H1 (cell line): ENCODE data around the gene SPAM1. TPM values are rescaled to one million over a fixed set of nuclear protein-coding genes. Genes with fewer than 3 reads are reported as not detected.

Source experiments
- CTCF ChIA-PET: fragments of 300-600 bp; sonication (Branson Sonifier 250); formaldehyde crosslinking; loops from one replicate; lab custom pipeline; 2021; ENCODE audit not compliant: partially characterized antibody; lab: Charles Lee
- POLR2A ChIA-PET: fragments of 300-600 bp; sonication (Branson Sonifier 250); formaldehyde crosslinking; loops from one replicate; lab custom pipeline; 2021; ENCODE audit warnings: inconsistent platforms; ENCODE audit not compliant: partially characterized antibody; lab: Charles Lee
- DNase-seq, 2 experiments: peaks; one replicate each; pipeline versions ENCODE4 v3.0.0 to v3.0.0-alpha.2; 2010 to 2022; ENCODE audit warnings: low spot score in 2 of 2, low read depth in 1 of 2, mixed read lengths in 1 of 2
- FAIRE-seq: peaks from 2 replicates; lab custom pipeline; 2011; peaks lifted over from hg19 to GRCh38; lab: Jason Lieb, UNC
- H2AFZ ChIP-seq: 2 replicates; pipeline ENCODE4 v1.8.1; 2012; ENCODE audit warnings: low read length, inconsistent platforms
- H2AK5ac ChIP-seq: 2 replicates; pipeline ENCODE4 v1.6.1; 2013; ENCODE audit warnings: low read depth, low read length
- H2BK120ac ChIP-seq: replicated peaks from 2 replicates; pipeline ENCODE3; 2013; ENCODE audit warnings: low read depth, low read length, inconsistent platforms
- H2BK12ac ChIP-seq: 2 replicates; pipeline ENCODE4 v1.6.1; 2013; ENCODE audit warnings: low read depth, low read length
- H2BK15ac ChIP-seq: 2 replicates; pipeline ENCODE4 v1.6.1; 2013; ENCODE audit warnings: low read length
- H2BK20ac ChIP-seq: 2 replicates; pipeline ENCODE4 v1.6.1; 2013; ENCODE audit warnings: low read length
- H2BK5ac ChIP-seq: 2 replicates; pipeline ENCODE4 v1.6.1; 2013; ENCODE audit warnings: low read depth, low read length
- H3K14ac ChIP-seq: 2 replicates; pipeline ENCODE4 v1.6.1; 2013; ENCODE audit warnings: inconsistent platforms; ENCODE audit not compliant: insufficient read length
- H3K18ac ChIP-seq: 2 replicates; pipeline ENCODE4 v1.6.1; 2013; ENCODE audit warnings: low read length; ENCODE audit errors: extremely low read depth
- H3K23ac ChIP-seq: 2 replicates; pipeline ENCODE4 v1.6.1; 2013; ENCODE audit warnings: inconsistent platforms; ENCODE audit not compliant: insufficient read length
- H3K23me2 ChIP-seq: 2 replicates; pipeline ENCODE4 v1.6.1; 2013; ENCODE audit warnings: low read depth, low read length
- H3K27ac ChIP-seq: 2 replicates; pipeline ENCODE4 v1.6.1; 2011; ENCODE audit warnings: low read depth, low read length, inconsistent platforms
- H3K27me3 ChIP-seq, 4 experiments: replicated peaks in 1 of 4; 1 replicate in 1 of 4; 2 replicates in 3 of 4; pipeline versions ENCODE4 v1.6.1 to v1.8.1; 2011 to 2013; ENCODE audit warnings: low read length in 3 of 4, mild to moderate bottlenecking in 3 of 4, inconsistent platforms in 2 of 4, mixed read lengths in 2 of 4, moderate library complexity in 1 of 4; ENCODE audit not compliant: control insufficient read depth in 3 of 4, insufficient read depth in 3 of 4; ENCODE audit errors: extremely low read depth in 1 of 4
- H3K36me3 ChIP-seq, 4 experiments: 2 replicates each; pipeline versions ENCODE4 v1.6.1 to v1.8.1; 2011 to 2013; ENCODE audit warnings: mild to moderate bottlenecking in 4 of 4, low read length in 3 of 4, moderate library complexity in 2 of 4, control low read depth in 1 of 4, inconsistent platforms in 1 of 4; ENCODE audit not compliant: insufficient read depth in 4 of 4, control insufficient read depth in 2 of 4
- H3K4ac ChIP-seq: replicated peaks from 2 replicates; pipeline ENCODE3; 2013; ENCODE audit warnings: low read length, low read depth, mixed read lengths, inconsistent platforms; ENCODE audit not compliant: insufficient read length
- H3K4me1 ChIP-seq, 4 experiments: replicated peaks in 1 of 4; 1 replicate in 1 of 4; 2 replicates in 3 of 4; pipeline versions ENCODE4 v1.6.1 to v1.8.1; 2011 to 2013; ENCODE audit warnings: low read length in 3 of 4, inconsistent platforms in 2 of 4, mixed read lengths in 1 of 4; ENCODE audit not compliant: insufficient read depth in 4 of 4, control insufficient read depth in 3 of 4
- H3K4me2 ChIP-seq, 2 experiments: 2 replicates each; pipeline versions ENCODE4 v1.6.1 to v1.8.1; 2011 to 2013; ENCODE audit warnings: low read depth in 2 of 2, low read length in 2 of 2, control low read depth in 1 of 2, inconsistent platforms in 1 of 2, mild to moderate bottlenecking in 1 of 2; ENCODE audit not compliant: insufficient read depth in 1 of 2
- H3K4me3 ChIP-seq, 4 experiments: fragments of 200-600, 300-600 bp in 1 of 4; sonication (generic), shearing (Covaris generic), sonication (Bioruptor Twin) in 1 of 4; 2 replicates each; pipeline versions ENCODE4 v1.5.1 to v1.8.1; 2011 to 2016; ENCODE audit warnings: low read length in 4 of 4, low read depth in 3 of 4, control low read depth in 2 of 4, inconsistent platforms in 2 of 4, mild to moderate bottlenecking in 2 of 4, mixed read lengths in 1 of 4, moderate library complexity in 1 of 4; ENCODE audit not compliant: insufficient read depth in 2 of 4; ENCODE audit errors: extremely low read depth in 1 of 4
- H3K56ac ChIP-seq: replicated peaks from 2 replicates; pipeline ENCODE3; 2013; ENCODE audit warnings: low read depth, mild to moderate bottlenecking, mixed read lengths, low read length, inconsistent platforms; ENCODE audit not compliant: insufficient read length
- H3K79me1 ChIP-seq: 2 replicates; pipeline ENCODE4 v1.6.1; 2013; ENCODE audit warnings: low read depth, low read length, control low read depth
- H3K79me2 ChIP-seq, 2 experiments: 2 replicates each; pipeline versions ENCODE4 v1.6.1 to v1.8.1; 2012 to 2013; ENCODE audit warnings: low read length in 2 of 2, mild to moderate bottlenecking in 2 of 2, inconsistent platforms in 1 of 2; ENCODE audit not compliant: insufficient read depth in 2 of 2, control insufficient read depth in 1 of 2
- H3K9ac ChIP-seq, 4 experiments: replicated peaks in 1 of 4; 1 replicate in 1 of 4; 2 replicates in 3 of 4; pipeline versions ENCODE4 v1.6.1 to v1.8.1; 2011 to 2013; ENCODE audit warnings: low read depth in 3 of 4, low read length in 3 of 4, control low read depth in 2 of 4, mild to moderate bottlenecking in 2 of 4, moderate library complexity in 2 of 4, inconsistent platforms in 1 of 4; ENCODE audit errors: extremely low read depth in 1 of 4
- H3K9me3 ChIP-seq, 2 experiments: 2 replicates each; pipeline versions ENCODE4 v1.6.1 to v1.8.1; 2012 to 2013; ENCODE audit warnings: mild to moderate bottlenecking in 2 of 2, moderate library complexity in 2 of 2, control low read depth in 1 of 2, inconsistent platforms in 1 of 2, low read depth in 1 of 2, low read length in 1 of 2, mixed read lengths in 1 of 2; ENCODE audit not compliant: insufficient read depth in 2 of 2
- H4K20me1 ChIP-seq, 2 experiments: replicated peaks in 1 of 2; 2 replicates each; pipeline versions ENCODE3 to v1.8.1; 2011 to 2013; ENCODE audit warnings: inconsistent platforms in 2 of 2, low read length in 2 of 2, mild to moderate bottlenecking in 1 of 2; ENCODE audit not compliant: insufficient read depth in 2 of 2, control insufficient read depth in 1 of 2
- H4K5ac ChIP-seq: 2 replicates; pipeline ENCODE4 v1.6.1; 2013; ENCODE audit warnings: low read length, low read depth, mixed read lengths, inconsistent platforms; ENCODE audit not compliant: insufficient read length
- H4K8ac ChIP-seq: 2 replicates; pipeline ENCODE4 v1.8.0; 2013; ENCODE audit warnings: mild to moderate bottlenecking, moderate library complexity, low read length, inconsistent platforms; ENCODE audit not compliant: insufficient read depth; ENCODE audit errors: extremely low read depth
- H4K91ac ChIP-seq: replicated peaks from 2 replicates; pipeline ENCODE3; 2013; ENCODE audit warnings: low read length, mixed read lengths, inconsistent platforms; ENCODE audit not compliant: insufficient read length
- ASH2L ChIP-seq: fragments of 200-600, 300-600 bp; sonication (generic); IDR thresholded peaks from one replicate; pipeline ENCODE4 v1.7.1; 2017; ENCODE audit warnings: low read length
- BRCA1 ChIP-seq: IDR thresholded peaks from 2 replicates; pipeline ENCODE4 v1.6.1; 2012; ENCODE audit warnings: low read depth, low read length, improper control_type of control experiment
- HDAC6 ChIP-seq: IDR thresholded peaks from one replicate; pipeline ENCODE4 v1.7.1; 2012; ENCODE audit warnings: low read depth, mild to moderate bottlenecking, inconsistent platforms, low read length, moderate library complexity
- JUND ChIP-seq: IDR thresholded peaks from 2 replicates; pipeline ENCODE4 v1.6.1; 2011; ENCODE audit warnings: mild to moderate bottlenecking, improper control_type of control experiment, low read length
- NRF1 ChIP-seq: IDR thresholded peaks from 2 replicates; pipeline ENCODE4 v1.6.1; 2011; ENCODE audit warnings: mild to moderate bottlenecking, low read depth, low read length, improper control_type of control experiment
- POLR2A ChIP-seq, 2 experiments: IDR thresholded peaks; 1 replicate in 1 of 2; 2 replicates in 1 of 2; pipeline ENCODE4 v1.6.1; 2011; ENCODE audit warnings: low read depth in 2 of 2, low read length in 2 of 2, mild to moderate bottlenecking in 2 of 2; ENCODE audit errors: control extremely low read depth in 1 of 2
- SIX5 ChIP-seq: IDR thresholded peaks from 2 replicates; pipeline ENCODE4 v1.6.1; 2011; ENCODE audit warnings: mild to moderate bottlenecking, low read depth, low read length
- SUZ12 ChIP-seq: fragments of 200-600 bp; sonication (generic); IDR thresholded peaks from 2 replicates; pipeline ENCODE4 v1.6.1; 2012; ENCODE audit warnings: mild to moderate bottlenecking, inconsistent platforms, low read length, moderate library complexity, mixed read lengths
- TBP ChIP-seq: IDR thresholded peaks from 2 replicates; pipeline ENCODE4 v1.6.1; 2011; ENCODE audit warnings: low read depth, low read length, improper control_type of control experiment
- TEAD4 ChIP-seq: IDR thresholded peaks from 2 replicates; pipeline ENCODE4 v1.6.1; 2012; ENCODE audit warnings: low read depth, low read length, inconsistent platforms, mixed read lengths
- ZNF274 ChIP-seq: IDR thresholded peaks from 2 replicates; pipeline ENCODE4 v1.7.0; 2012; ENCODE audit warnings: low read length, borderline replicate concordance; ENCODE audit errors: extremely low read depth
- WGBS, 2 experiments: shearing (Covaris generic) in 1 of 2; methylation state at CpG; one replicate each; pipeline versions ENCODE4 v1.1.6 to v1.1.7; 2013 to 2015; ENCODE audit warnings: low lambda C conversion rate in 2 of 2, mixed read lengths in 2 of 2, inconsistent platforms in 1 of 2, low coverage in 1 of 2, missing lambda C conversion rate in 1 of 2; ENCODE audit not compliant: insufficient replicate concordance in 2 of 2, insufficient coverage in 1 of 2, insufficient read length in 1 of 2; ENCODE audit errors: extremely low coverage in 1 of 2, missing lambda C conversion rate in 1 of 2; 5-methylcytosine and 5-hydroxymethylcytosine counted together
- polyA plus RNA-seq, 7 experiments: library from polyadenylated mRNA; depleted of rRNA in 3 of 7; stranded (reverse) in 5 of 7; unstranded in 2 of 7; fragments of >200 nt in 5 of 7; fragments of 200-250 nt in 2 of 7; gene quantifications; 1 replicate in 5 of 7; 2 replicates in 1 of 7; 4 replicates in 1 of 7; pipeline versions ENCODE4 v1.2.1 to v1.2.3, GENCODE V29; 2011 to 2013; ENCODE audit warnings: missing spikeins in 2 of 7, mixed read lengths in 2 of 7
- total RNA-seq: library from RNA; stranded (reverse); fragmentation: NEBNext Ultra II Directional; extraction: Animal tissue kit (Norgen Biotek cat#: 25700); gene quantifications from 2 replicates; pipeline ENCODE4 v1.2.1, GENCODE V29; 2021

Gene SPAM1
- total and polyA plus RNA-seq, 2 of the 8 experiments (the other 6 are each of a cell fraction or from before 2014, with no cell fraction given), result not detected

DNA sequence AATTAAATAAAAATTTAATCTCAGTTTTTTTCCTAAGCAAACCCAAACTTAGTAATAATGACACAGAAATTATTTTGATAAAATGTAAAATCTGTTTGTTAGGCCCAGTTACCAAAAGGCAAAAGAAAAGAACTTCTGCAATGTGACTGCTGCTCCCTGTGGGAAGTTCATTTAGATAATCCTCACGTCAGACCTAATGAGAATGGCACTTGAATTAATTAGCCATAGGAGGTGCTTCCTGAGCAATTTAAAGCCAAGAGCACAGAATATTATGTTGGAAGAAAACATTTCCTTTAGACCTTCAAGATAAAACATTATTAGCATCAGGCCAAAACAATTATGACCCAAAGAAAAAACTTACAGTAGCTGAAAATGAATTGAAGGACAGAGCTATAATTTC, 19.4 kb downstream of the SPAM1 start:
- FAIRE-seq, result no peak
- Histone ChIP-seq H3K9me3 (no peaks in the 10 kb centered on the region), H3K23ac (no peak overlapping the region), H2AFZ (no peak overlapping the region), H3K14ac (no peak overlapping the region), H3K23me2 (no peaks in the 10 kb centered on the region), H2BK20ac (no peak overlapping the region), H2BK5ac (no peak overlapping the region), H3K4me3 (no peak overlapping the region), H3K9ac (no peak overlapping the region), H3K4ac (no peak overlapping the region), H2AK5ac (no peak overlapping the region), H4K8ac (no peak overlapping the region), H4K91ac (no peak overlapping the region), H4K20me1 (no peaks in the 10 kb centered on the region), H3K56ac (no peak overlapping the region), H3K36me3 (no peaks in the 10 kb centered on the region), H3K27me3 (no peaks in the 10 kb centered on the region), H3K79me2 (no peaks in the 10 kb centered on the region), H3K4me1 (peaks cover 2 to 17% (median 10%) of the 10 kb centered on the region in 4 experiments; a peak in 3 of 7 replicates), H3K79me1 (no peaks in the 10 kb centered on the region), H4K5ac (peak overlapping the region; percentile 61), H3K18ac (no peak overlapping the region), H2BK15ac (no peak overlapping the region), H3K4me2 (no peak overlapping the region; a peak in 1 of 4 replicates), H2BK120ac (no peak overlapping the region), H2BK12ac (no peak overlapping the region), H3K27ac (no peak overlapping the region)
- POLR2A ChIA-PET, result no interaction called here
- no peak for DNase-seq
- CTCF ChIA-PET, result no interaction called here
- 0% methylated on average over 1 of the region's 1 CpG; no CpG with 5 or more reads in 1 of the 2 experiments for WGBS, 2 experiments
- TF ChIP-seq SIX5 (no peak), NRF1 (no peak), ZNF274 (no peak), ASH2L (no peak), HDAC6 (no peak), POLR2A (IDR thresholded peaks at IDR 0.05; ENCODE audit: control extremely low read depth in 1 of 2, low read depth in 2 of 2, low read length in 2 of 2) (no peak), SUZ12 (no peak), BRCA1 (no peak), JUND (no peak), TBP (no peak), TEAD4 (no peak)
